GM13976 (cell line): Measurements from ENCODE around the gene SHKBP1.

Experiments
- DNase-seq: peaks from one replicate; pipeline ENCODE4 v3.0.0; 2012; ENCODE audit warnings: low spot score
- in situ Hi-C: fragments of 300-500 bp; cut with MboI; formaldehyde crosslinking; loops from one replicate; pipeline ENCODE4 v1.12.0; 2022; ENCODE audit warnings: low sequenced_read_pairs, mixed read lengths, inconsistent platforms; ENCODE audit not compliant: unreplicated experiment
- TF ChIP-seq, protein P1 (sequence below): IDR thresholded peaks from 2 replicates; pipeline ENCODE4 v1.5.1; 2012; ENCODE audit warnings: borderline replicate concordance, mild to moderate bottlenecking; ENCODE audit not compliant: insufficient read depth; ENCODE audit errors: extremely low read depth, missing control alignments, control extremely low read depth

Gene SHKBP1

GRCh38 chr19:40565910-40566495 is 10.7 kb upstream of the SHKBP1 start:
- DNase-seq: no peak
- in situ Hi-C loops: no loop called here
- TF ChIP-seq, protein P1, sequence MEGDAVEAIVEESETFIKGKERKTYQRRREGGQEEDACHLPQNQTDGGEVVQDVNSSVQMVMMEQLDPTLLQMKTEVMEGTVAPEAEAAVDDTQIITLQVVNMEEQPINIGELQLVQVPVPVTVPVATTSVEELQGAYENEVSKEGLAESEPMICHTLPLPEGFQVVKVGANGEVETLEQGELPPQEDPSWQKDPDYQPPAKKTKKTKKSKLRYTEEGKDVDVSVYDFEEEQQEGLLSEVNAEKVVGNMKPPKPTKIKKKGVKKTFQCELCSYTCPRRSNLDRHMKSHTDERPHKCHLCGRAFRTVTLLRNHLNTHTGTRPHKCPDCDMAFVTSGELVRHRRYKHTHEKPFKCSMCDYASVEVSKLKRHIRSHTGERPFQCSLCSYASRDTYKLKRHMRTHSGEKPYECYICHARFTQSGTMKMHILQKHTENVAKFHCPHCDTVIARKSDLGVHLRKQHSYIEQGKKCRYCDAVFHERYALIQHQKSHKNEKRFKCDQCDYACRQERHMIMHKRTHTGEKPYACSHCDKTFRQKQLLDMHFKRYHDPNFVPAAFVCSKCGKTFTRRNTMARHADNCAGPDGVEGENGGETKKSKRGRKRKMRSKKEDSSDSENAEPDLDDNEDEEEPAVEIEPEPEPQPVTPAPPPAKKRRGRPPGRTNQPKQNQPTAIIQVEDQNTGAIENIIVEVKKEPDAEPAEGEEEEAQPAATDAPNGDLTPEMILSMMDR: no peak

DNA sequence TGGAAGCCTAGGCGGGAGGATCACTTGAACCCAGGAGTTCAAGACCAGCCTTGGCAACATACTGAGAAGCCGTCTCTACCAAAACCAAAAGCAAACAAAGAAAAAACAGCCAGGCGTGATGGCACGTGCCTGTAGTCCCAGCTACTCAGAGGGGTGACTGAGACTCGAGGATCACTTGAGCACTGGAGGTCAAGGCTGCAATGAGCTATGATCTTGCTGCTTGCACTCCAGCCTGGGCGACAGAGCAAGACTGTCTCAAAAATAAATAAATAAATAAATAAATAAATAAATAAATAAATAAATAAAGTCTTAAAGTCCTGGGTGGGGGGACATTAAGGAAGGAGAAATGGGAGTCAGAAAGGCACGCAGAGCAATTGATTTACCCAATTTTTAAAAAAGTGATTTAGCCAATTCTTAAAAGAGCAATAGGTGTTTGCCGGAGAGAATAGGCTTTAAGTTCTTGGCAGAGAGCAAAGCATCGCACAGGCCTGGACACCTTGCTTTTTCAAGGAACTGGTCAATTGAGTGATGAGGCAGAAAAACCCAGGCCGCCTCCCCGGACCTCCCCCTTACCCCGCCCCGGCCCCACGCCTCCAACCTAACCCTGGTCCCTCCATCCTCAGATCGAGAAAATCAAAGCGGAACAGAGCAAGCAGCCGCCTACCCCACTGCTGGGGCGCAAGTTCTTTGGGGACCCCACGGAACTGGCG is 9.5 kb upstream of the SHKBP1 start:
- DNase-seq: peak; percentile 67
- in situ Hi-C loops: no loop called here
- TF ChIP-seq, protein P1: no peak

DNA sequence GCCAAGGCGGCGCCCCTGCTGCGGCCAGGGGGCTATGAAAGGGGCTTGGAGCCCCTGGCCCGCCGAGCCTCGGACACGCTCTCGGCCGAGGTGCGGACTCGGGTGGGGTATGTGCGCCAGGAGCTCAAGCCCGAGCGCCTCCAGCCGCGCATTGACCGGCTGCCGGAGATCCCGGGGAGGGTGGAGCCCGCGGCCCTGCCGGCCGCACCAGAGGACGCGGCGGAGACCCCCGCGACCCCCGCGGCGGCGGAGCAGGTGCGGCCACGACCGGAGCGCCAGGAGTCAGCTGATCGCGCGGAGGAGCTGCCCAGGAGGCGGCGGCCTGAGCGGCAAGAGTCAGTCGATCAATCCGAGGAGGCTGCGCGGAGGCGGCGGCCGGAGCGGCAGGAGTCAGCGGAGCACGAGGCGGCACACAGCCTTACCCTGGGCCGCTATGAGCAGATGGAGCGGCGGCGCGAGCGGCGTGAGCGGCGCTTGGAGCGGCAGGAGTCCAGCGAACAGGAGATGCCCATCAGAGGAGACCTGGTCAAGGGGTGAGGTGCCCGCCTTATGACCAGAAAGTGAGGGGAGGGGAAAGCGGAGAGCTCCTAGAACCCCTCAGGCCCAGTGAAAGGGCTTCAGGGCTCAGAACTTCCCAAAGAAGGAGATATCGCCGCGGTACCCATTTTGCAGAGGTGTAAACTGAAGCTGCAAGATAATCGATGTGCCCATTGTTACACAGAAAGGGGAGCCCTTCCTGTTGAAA is 8.8 kb upstream of the SHKBP1 start:
- in situ Hi-C loops: no loop called here
- TF ChIP-seq, protein P1: no peak
- no peak for DNase-seq

DNA sequence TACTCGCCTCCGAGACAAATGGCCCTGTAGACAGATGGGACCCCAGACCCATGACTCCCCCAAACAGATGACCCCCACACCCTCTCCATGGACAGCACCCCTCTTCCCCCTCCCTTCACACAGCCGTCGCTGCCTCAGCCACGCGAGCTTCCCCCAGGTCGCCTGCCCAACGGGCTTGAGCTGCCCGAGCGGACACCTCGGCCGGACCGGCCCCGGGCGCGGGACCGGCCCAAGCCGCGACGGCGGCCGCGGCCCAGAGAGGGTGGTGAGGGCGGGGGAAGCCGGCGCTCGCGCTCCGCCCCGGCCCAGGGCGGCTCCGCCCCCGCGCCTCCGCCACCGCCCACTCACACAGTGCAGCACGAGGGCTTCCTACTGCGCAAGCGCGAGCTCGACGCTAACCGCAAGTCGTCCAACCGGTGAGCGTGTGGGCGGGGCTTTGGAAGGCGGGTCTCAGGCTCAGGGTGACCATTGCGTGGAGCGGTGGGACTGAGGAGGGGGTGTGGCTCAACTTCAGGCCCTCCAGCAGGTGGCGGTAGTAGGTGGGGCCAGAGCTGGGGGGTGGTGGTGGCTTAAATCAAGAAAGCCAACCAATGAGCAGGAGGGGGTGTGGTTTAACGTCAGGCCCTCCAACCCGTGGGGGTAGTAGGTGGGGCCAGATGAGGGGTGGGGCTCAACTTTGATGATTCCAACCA is 6.2 kb upstream of the SHKBP1 start:
- DNase-seq: peak; percentile 99
- in situ Hi-C loops: no loop called here
- TF ChIP-seq, protein P1: peak; percentile 32

DNA sequence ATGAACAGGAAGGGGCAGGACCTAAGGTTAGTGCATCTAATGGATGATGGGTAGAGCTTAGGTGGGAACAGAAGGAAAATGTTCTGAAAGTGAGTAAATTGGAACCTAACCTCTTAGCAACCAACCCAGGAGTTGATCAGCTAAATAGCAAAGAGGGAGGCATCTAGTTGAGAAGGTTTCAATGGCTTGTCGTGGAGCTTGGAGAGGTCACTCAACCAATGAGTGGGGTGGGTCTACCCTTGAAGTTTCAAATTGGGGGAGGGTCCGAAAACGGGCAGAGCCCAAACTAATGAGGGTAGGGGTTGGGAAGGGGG is 5.7 kb upstream of the SHKBP1 start:
- no peak for DNase-seq
- TF ChIP-seq, protein P1: no peak
- in situ Hi-C loops: no loop called here

- DNase-seq: no peak
- TF ChIP-seq, protein P1: no peak
- in situ Hi-C loops: no loop called here
Measured at GRCh38 chr19:40571831-40572495, 4.7 kb upstream of the SHKBP1 start.
